NCI-H2227 treated with DMSO at 0.1 percent for 48 hours (cell line): ENCODE measurements around the gene ZNF488.

ENCODE experiments used
- DNase-seq: peaks from one replicate; lab custom pipeline; 2025; lab: John Stamatoyannopoulos, UW

Gene ZNF488

DNA sequence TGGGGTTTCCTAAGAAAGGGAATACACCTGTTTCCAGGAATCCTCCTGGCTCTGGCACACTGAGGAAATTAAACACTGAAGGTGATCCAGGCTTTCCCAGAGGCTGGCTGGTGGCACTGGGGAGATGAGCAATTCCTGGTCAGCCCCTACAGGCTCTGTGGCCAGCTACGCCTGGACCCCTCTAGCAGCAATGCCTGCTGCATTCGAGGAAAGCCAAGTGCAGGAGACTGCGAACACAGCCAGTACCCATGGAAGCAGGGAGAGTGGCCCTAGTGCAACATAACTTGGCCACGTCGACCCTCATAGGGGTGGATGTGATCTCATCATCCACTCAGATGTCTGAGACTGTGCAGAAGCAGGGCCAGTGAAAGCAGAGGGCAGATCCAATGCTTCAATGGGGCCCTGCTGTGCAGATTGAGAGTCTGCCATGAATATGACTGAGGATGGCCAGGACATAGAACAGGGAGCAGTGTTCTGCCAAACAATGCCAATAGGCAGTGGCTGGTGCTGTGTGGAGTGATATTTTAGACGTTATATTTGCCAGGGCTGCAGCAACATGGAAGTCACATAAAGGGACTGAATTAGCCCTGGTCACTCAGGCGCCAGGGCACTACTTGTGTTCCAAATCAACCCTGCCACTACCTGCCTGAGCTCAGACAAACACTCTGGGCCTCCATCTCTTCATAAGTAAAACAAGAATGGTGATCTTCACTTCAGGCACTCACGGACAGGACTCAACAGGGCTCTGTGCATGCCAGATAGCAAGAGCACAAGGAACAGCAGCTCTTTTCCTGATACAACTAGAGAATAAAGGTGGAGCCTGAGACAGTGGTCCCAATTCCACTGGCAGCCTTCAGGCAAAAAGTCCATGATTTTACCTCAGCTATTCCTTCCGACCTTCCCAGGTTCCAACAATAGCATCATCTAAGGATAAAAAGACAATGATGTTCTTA, 2.4 kb downstream of the ZNF488 start:
- no peak for DNase-seq

DNA sequence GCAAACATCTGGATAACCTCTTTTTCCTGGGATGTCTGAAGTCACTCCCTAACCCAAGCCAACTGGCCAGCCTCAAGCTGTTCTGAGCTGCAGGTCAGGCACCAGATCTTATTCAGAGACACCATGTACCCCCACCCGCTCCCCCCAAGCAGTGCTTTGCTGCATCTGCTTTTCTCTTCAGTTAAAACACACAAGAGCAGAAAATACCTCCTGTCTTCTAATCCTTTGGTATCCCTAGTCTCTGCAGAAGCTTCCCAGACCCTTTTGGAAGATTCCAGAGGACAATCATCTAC, 3.0 kb downstream of the ZNF488 start:
- no peak for DNase-seq

DNA sequence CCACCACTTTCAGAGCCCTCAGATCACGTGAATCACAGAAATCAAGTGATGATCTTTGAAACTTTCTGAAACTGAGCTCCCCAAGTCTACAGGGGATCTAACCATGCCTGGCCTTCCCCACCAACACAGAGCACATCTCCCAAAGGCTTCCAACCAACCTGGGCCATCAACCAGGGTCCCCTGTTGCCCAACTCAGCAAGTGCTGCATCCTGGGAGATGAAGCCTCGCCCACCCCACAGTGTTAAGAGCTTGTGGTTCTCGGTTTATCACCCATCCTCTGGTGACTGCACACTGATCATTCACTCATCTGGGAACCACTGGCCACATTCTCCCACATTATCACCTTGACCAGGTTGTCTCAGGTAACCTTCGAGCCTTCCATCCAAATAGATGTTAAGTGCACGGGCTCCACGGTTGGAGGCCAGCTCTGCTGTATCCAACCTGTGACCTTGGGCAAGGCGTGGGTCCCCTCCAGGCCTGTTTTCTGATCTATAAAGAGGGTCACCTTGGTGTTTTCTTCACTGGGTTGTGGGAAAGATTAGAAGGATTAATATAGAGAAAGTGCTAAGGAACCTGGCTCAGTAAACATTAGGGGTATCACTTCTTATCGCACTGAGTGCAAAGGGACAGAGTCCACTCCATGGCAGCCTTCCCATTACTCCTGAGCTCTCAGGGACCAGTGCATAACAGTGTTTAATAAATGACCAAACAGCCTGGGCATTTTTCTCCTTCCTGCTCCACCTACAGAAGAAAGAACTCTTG, 3.6 kb downstream of the ZNF488 start:
- no peak for DNase-seq

DNA sequence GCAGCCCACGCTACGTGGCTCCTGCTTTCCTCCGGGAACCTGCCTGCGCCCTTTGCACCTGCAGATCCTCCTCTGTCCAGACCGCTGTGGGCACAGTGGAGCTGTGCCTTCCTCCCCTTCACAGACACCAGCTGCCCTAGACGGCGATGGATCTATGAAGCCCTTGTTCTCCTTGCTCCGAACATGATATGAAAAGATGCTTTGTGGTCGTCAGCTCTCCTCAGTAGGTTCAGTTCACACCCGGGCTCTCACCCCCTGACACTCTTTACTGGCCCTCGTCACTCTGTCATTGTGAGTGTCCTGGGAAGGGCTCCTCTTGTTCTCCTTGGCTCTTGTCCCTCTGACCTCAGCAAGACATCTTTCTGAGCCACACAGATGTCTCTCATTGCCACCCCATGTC, 4.2 kb downstream of the ZNF488 start:
- no peak for DNase-seq

DNA sequence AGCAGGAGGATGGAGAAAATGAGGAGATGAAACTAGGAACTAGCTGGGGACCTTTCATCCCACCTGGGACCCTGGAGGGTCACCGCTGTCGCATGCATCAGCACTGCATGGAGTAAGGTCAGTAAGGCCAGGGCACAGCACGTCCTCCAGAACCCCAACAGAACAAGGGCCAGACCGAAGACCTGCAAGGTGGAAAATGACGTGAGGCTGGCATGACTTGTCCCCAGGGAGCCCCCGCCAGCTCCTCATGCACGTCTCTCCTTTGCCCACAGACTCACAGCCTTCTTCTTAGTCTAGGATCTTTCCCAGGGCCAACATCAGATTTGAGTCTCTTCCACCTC, 4.7 kb downstream of the ZNF488 start:
- DNase-seq: no peak

DNA sequence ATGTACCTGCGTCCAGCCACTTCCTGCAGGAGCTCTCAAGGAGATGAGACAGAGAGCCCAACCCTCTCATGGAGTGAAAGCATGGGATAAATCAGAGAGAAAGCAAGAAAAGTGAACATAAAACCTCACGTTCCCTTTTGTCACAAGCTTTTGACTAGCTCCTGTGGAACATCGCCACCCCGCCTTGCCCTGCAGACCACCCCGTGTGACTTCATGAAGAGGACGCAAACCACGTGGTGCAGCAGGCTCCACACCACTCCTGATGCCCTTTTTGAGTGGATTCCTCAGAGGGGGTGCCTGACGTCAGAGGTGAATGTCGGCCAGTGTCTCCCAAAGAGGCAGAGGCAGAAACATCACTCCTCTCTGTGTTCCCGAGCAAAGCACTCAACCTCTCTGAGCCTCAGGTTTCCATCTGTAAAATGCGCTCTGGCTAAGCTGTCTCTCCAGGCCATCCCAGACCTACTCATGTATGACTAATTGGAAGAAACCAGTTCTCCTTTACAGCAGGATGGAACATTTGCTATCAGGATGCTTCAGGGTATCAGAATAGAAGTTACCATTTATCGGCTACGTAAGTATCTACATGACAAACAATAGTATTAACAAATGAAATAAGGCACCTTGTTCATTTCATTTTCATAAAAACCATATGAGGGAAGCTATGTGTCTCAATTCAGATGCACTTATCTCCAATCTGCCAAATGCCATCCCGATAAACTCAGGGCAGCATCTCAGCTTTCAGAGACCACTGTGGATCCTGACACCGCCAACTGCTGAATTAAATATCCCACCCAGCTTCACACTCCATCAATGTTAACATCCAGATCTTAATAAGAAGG, 5.3 kb downstream of the ZNF488 start:
- no peak for DNase-seq

DNA sequence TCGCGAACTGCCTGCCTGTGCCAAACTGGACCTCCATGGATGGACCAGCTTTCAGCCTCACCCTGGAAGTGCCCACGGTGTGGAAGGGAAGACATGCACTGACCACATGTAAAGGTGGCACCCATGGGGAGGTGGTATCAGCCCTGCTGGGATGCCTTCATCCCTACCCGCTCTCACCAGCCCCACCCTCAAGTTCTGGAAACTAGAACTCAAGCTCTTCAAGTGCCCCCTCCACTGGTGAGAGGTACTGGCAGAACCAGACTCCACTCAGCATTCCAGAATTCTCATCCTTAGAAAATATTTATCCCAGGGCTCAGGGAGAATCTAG, 5.9 kb downstream of the ZNF488 start:
- DNase-seq: no peak

DNA sequence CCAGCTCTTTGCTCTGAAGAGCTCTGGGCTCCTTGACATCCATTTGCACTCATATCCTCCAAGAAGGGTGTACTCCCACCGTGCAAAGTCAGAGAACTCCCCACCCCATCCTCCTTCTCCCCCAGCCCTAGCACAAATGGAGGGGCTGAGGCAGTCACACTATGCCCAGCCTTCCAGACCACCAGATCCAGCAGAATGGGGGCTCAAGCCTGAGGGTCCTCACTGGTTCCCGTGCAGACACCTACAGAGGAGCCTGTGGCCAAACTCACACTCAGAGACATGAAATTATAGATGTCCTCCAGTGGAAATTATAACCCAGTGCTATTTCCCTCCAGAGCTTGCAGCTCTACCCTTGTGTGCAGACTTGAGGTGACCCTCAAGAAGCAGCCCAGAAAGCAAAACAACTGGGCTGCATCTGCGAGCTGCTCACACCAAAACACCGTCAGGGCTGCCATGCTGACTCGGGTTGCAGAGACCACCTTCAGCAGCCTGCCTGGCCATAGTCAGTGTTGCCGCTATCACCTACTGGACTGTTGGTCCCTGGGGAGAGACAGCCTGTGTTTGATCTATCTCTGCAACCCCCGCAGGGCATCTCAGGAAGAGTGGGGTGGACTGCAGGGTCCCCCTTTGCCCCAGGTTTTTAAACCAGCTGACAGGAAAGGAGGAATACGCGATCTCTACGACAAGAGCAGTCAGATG, 7.4 kb downstream of the ZNF488 start:
- DNase-seq: no peak

DNA sequence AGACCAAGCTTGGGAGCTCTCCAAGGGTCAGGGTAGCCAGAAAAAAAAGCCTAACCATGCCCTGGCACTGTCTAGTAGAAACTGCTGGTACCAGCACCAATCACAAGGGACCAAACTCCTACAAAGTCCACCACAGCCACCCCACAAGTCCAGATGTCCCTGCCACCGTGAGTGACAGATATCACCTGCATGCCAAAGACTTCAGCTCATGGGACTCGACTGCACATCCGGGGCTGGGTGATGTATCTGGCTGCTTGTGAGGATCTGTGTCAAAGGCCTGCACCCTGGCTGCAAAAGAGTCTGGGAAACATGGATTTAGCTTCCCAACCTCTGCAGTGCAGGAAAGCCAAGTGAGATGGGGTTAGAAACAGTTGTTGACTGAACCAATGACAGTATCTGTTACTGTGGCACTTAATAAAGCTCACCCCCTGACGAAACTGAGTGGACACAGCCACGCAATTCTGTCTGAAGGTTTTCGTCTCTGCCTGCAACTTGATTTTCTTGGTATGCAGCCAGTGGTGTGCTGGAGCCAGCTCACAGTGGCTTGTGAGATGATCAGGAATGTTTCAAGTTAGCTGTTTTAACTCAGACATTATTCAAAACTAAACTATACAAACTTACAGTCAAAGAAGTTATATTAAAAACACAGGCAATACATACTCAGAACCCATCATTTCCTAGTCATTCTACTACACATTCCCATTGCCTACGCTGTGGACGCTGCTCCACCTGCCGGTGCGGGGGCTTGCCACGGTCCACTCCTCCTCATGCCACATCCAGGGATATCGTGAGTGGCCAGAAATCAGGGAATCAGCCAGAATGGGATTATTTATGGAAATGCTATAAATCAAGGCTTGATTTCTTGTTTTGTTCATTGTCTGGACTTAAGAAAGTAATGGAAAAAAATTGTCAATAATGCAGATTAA, 9.2 kb downstream of the ZNF488 start:
- no peak for DNase-seq

DNA sequence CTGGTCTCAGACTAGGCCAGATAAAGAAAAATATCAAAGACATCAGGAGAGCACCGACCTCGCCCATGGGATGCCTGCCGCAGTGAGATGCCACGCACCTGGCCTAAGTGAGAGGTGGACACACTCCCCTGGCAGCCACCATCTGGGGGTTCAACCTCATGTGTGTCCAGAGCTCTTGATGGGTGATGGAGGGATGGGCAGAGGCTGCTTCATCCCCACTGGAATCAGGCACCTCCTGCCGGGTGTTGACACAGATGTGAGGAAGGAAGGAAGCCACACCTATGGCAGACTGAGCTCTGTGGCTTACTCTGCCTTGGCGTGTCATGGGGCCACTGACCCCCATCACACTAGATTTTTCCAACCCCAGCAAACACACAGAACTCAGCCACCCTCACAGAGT, 11.4 kb downstream of the ZNF488 start:
- no peak for DNase-seq

DNA sequence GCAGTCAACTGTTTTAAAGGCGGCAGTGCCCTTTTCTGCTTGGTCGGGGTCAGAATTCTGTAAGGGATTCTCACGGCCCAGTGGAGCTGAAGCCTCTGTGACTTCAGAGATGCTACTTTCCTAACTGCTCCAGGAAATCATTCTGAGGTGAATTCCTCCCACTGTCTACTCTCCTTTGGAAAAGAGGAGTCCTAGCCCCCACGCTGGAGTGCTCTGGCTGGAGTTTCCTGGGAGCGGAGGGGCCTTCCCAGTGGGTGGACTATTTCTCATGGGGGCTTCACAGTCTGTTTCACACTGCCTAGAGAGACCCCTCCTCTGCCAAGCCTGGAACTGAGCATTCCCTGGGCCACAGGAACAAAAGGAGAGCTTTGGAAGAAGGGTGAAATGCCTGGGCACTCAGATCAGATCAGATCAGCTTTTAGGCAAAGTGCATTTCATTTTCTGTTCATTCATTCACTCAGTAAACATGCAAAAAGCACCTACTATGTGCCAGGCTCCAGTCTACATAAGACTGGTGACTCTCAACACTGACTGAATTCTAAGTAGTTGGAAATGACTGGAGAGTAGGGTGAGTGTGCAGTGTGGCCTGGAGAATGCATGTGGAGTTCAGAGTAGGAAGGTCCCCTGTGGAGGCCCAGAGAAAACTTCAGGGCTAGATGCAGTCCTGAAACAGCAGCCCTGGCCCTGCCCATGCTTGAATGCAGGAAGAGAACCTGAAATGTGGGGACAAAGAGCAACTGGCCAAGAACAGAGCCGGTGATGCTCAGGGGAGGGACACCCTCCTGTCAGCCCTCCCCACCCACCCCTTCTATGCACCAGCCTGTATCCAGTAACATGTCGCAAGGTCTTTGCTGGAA, 12.2 kb downstream of the ZNF488 start:
- no peak for DNase-seq

DNA sequence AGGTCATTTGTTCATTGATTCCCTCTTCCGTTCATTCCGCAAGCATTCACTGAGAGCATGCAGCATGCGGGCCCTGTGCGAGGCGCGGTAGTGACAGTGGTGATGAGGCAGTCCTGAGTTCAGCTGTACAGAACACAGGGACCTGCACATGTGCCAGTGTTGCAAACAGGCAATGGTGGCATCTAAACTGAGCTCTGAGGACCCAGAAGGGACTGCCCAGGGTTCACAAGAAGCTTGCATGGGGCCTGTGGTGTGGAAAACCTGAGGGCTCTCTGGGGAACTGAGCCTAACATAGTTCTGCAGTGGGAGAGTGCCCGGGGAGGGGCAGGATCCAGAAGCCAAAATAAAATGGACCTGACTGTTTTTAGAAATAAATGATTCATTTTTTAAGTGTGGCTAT, 13.2 kb downstream of the ZNF488 start:
- no peak for DNase-seq

DNA sequence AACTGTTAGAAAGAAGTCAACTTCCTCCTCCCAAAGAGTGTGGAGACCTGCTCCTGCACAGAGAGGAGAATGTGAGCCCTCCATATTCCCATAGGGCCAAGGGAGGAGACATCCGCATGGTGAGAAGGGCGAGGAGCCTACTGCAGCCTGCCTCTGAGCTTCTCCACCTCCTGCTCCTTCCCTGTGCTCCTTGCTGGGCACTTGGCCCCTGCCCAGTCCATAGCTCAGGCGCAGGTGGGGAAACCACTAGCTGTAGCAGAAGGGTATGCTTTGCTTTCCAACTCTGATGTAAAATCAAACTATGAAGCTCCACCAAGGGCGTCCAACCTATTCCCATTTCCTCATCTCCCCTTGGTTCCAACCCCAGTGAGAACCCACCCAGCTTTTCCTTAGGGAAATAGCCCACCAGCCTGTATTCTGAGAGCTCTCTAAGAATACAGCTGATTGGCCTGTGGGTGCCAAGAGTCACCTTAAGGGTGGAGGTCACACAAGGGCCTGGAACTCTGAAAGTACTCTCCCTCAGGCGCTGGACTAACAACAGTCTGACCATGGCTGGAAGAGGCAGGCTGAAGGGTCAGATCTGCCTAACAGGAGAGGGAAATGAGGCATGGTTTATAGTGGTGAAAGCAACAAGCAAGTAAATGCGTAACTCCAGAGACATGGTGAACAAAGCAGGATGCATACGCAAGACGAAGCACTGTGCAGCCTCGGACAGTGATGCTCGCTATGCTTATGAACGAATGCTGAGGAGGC, 13.9 kb downstream of the ZNF488 start:
- DNase-seq: no peak

DNA sequence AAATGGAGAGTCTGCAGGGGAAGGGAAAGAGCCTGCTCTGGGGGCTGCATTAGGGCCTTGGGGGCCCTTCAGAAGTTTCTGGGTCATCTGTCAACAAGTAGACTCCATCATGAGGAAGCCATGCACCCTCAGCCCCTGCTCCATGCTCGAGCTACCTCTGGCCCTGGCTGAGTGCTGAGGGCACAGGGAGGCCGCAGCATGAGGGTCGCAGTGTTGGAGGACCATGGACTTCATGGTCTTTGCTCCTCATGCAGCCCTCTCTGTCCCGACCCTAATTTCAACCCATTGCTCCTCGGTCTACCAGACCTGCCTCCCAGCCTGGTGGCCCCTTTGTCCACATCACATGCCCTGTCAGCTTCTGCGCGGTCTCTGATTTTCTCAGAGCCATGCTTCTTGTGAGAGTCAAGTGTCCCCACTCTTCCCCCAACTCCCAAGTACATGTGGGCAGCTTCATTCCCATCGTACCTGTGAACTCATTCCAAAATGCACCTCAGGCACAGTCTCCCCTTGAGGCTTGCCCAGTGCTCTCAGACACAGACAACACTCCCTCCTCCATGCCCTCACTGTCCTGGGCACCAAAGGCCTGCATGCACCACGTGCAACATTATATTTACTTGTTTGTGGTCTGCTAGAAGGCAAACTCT, 14.7 kb downstream of the ZNF488 start:
- DNase-seq: no peak

DNA sequence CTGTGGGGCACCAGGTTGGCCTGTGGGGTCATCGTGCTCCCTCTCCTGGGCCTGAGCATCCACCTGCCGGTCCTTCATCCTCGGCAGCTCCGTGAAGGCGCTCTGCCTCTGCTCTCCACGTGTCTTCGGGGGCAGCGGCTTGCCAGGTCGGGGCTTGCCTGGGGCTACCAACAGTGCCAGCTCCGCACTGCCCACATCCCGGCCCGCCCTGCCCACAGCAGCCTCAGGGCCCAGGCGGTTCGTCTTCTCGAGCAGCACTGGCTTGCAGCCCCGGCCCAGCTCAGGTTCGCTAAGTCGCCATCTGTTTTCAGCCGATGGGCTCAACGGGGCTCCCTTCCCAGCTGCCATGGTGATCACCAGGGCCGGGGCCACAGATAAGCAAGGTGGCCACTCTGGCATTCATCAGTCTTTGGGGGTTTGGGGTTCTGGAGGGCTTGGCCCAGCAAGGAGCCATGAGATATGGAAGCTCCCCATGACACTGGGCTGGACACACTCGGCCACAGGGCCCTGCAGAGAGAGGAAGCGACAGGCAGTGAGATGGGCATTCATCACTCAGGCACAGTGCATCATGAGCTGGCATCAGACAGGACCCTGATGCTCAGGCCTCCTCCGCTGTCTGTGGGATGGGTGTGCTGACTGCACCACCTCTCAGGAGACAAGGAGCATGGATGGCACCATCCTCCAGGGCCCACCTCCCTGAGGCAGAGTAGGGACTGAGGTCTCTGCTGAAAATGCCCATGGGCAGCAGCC, 15.5 kb downstream of the ZNF488 start:
- no peak for DNase-seq

DNA sequence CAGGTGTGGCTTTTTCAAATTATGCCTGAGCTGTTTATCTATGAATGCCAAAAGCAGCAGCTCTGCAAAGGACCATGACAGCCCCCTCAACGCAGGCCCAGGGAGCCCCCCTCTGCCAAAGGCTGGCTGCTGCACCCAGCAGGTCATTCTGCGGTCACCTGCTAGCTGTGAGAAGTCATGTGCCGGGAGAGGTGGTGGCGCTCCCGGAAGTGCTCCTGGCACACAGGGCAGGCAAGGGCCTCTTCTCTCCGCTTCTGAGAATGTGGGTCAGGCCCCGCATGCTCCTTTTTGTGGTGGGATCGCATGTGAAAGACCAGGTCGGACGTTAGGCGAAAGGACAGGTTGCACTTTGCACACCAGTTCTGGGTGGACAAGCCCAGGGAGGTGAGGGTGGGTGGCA, 16.4 kb downstream of the ZNF488 start:
- DNase-seq: no peak

DNA sequence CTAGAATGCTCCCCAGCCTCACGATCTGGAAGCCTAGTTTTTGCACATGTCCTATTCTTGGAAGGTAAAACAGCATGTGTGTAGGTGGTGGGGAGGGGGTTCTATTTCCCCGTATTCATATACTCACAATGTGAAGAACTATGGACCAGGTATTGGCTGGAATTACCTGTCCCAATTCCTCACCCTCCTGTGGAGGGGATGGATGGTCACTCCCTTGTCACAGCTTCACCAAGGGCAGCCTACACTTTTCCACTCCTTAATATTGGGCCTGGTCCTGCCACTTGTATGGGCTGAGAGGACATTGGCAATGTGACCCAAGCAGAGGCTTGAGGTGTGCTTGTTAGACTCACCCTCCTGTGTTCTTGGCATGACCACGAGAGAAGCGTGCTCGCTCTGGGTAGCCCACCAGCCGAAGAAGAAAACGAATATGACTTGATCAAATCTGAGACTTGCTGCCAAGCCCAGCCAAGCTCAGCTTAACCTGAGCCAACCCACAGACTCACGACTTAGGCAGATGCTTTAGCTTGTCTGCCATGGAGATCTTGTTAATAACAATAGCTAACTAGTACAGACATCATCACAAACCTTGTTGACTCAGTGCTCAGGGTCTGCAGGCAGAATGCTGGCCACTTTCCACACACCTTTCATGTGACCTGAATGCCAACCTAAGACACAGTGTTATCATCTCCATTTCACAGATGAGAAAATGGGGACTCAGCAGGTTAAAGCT, 17.2 kb downstream of the ZNF488 start:
- DNase-seq: no peak
